Hepatocyte (in vitro differentiated cells): ENCODE data around the gene FEM1C.

Experiments used
- CTCF ChIP-seq: fragments of 200-600 bp; sonication (generic); IDR thresholded peaks from 2 replicates; pipeline ENCODE4 v1.5.1; 2016; ENCODE audit warnings: antibody characterized with exemption, mild to moderate bottlenecking; ENCODE audit not compliant: poor library complexity
- EZH2phosphoT487 ChIP-seq: fragments of 200-600 bp; sonication (generic); IDR thresholded peaks from one replicate; pipeline ENCODE4 v1.6.1; 2018; ENCODE audit warnings: antibody characterized with exemption, mild to moderate bottlenecking, low read depth, moderate library complexity; ENCODE audit not compliant: unreplicated experiment, severe bottlenecking

GRCh38 chr5:115531787-115532367 is 12.7 kb downstream of the FEM1C start:
- TF ChIP-seq CTCF (no peak), EZH2phosphoT487 (no peak)
